Mesothelial cell of epicardium (in vitro differentiated cells): Measurements from ENCODE around the gene XCL1. TPM values are rescaled to one million over a fixed set of nuclear protein-coding genes. Genes with fewer than 3 reads are reported as not detected.
A peak's percentile ranks its signal among the peaks of the same experiment; 100 is the strongest.

Experiments
- DNase-seq, 2 experiments: peaks; one replicate each; pipeline ENCODE4 v3.0.0; 2021; ENCODE audit warnings: low spot score in 2 of 2; ENCODE audit not compliant: unreplicated experiment in 2 of 2
- H3K27ac Mint-ChIP-seq: 2 replicates; pipeline ENCODE4 v1.8.0; 2021; ENCODE audit warnings: mixed read lengths
- H3K27me3 Mint-ChIP-seq: 2 replicates; pipeline ENCODE4 v1.8.0; 2021; ENCODE audit warnings: low read depth, mixed read lengths
- H3K36me3 Mint-ChIP-seq: 2 replicates; pipeline ENCODE4 v1.8.0; 2021; ENCODE audit warnings: mixed read lengths
- H3K4me1 Mint-ChIP-seq: 2 replicates; pipeline ENCODE4 v1.8.0; 2021; ENCODE audit warnings: mixed read lengths
- H3K4me3 Mint-ChIP-seq: 2 replicates; pipeline ENCODE4 v1.8.0; 2021; ENCODE audit warnings: mild to moderate bottlenecking, moderate library complexity, mixed read lengths
- H3K9me3 Mint-ChIP-seq: 2 replicates; pipeline ENCODE4 v1.8.0; 2021; ENCODE audit warnings: mixed read lengths
- total RNA-seq: library from RNA; stranded (reverse); gene quantifications from 3 replicates; pipeline ENCODE4 v1.2.1, GENCODE V29; 2021
- TF ChIP-seq, protein P1 (sequence below): fragments of 200-600 bp; sonication (generic); IDR thresholded peaks from one replicate; pipeline ENCODE4 v1.5.0; 2021; ENCODE audit warnings: antibody characterized with exemption; ENCODE audit not compliant: unreplicated experiment

The XCL1 gene
- total RNA-seq, 1 donor from 2014 or later = 0.16 TPM

GRCh38 chr1:168614235-168614634 is 37.8 kb downstream of the XCL1 start:
- Mint-ChIP-seq H3K27ac (no peak overlapping the region), H3K4me3 (no peak overlapping the region), H3K4me1 (peaks cover 23% of the 10 kb centered on the region), H3K9me3 (no peaks in the 10 kb centered on the region), H3K27me3 (no peaks in the 10 kb centered on the region), H3K36me3 (no peaks in the 10 kb centered on the region)
- DNase-seq = no peak
- TF ChIP-seq, protein P1, sequence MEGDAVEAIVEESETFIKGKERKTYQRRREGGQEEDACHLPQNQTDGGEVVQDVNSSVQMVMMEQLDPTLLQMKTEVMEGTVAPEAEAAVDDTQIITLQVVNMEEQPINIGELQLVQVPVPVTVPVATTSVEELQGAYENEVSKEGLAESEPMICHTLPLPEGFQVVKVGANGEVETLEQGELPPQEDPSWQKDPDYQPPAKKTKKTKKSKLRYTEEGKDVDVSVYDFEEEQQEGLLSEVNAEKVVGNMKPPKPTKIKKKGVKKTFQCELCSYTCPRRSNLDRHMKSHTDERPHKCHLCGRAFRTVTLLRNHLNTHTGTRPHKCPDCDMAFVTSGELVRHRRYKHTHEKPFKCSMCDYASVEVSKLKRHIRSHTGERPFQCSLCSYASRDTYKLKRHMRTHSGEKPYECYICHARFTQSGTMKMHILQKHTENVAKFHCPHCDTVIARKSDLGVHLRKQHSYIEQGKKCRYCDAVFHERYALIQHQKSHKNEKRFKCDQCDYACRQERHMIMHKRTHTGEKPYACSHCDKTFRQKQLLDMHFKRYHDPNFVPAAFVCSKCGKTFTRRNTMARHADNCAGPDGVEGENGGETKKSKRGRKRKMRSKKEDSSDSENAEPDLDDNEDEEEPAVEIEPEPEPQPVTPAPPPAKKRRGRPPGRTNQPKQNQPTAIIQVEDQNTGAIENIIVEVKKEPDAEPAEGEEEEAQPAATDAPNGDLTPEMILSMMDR = no peak

DNA sequence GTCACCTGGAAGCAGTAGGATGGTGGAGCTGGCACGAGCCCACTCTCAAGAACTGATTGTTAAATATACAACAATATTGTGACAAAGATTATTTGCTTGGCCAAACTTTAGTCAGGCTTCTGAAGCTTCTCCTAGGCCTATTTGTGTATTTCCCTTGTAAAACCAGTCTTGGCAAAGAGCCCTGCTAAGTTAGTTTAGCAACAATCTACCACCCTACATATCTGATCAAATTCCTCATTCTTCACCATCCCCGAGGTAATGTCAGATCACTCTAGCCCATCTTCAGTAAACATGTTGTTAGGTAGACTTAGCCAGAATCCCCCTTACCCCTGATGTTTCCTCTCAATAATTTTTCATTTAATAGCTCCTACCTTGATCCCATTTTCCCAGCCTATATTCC is 39.6 kb downstream of the XCL1 start:
- Mint-ChIP-seq H3K27ac (no peak overlapping the region), H3K9me3 (no peaks in the 10 kb centered on the region), H3K27me3 (no peaks in the 10 kb centered on the region), H3K4me3 (no peak overlapping the region), H3K4me1 (peaks cover 16% of the 10 kb centered on the region), H3K36me3 (no peaks in the 10 kb centered on the region)
- TF ChIP-seq, protein P1 = no peak
- no peak for DNase-seq

GRCh38 chr1:168617974-168618750 is 41.8 kb downstream of the XCL1 start:
- peaks cover 13% of the 10 kb centered on the region for H3K4me1 Mint-ChIP-seq
- TF ChIP-seq, protein P1 = no peak
- no peak for DNase-seq
- H3K36me3 Mint-ChIP-seq = no peaks in the 10 kb centered on the region
- H3K27ac Mint-ChIP-seq = peak overlapping the region; percentile 22
- no peak overlapping the region for H3K4me3 Mint-ChIP-seq
- H3K9me3 Mint-ChIP-seq = no peaks in the 10 kb centered on the region
- no peaks in the 10 kb centered on the region for H3K27me3 Mint-ChIP-seq

GRCh38 chr1:168618886-168619285 is 42.5 kb downstream of the XCL1 start:
- Mint-ChIP-seq H3K4me3 (no peak overlapping the region), H3K27me3 (no peaks in the 10 kb centered on the region), H3K27ac (no peak overlapping the region), H3K4me1 (peaks cover 6% of the 10 kb centered on the region), H3K36me3 (no peaks in the 10 kb centered on the region), H3K9me3 (no peaks in the 10 kb centered on the region)
- TF ChIP-seq, protein P1 = no peak
- no peak for DNase-seq

GRCh38 chr1:168621356-168621755 is 45.0 kb downstream of the XCL1 start:
- Mint-ChIP-seq H3K36me3 (no peaks in the 10 kb centered on the region), H3K27me3 (no peaks in the 10 kb centered on the region), H3K27ac (peak overlapping the region; percentile 26), H3K4me3 (no peak overlapping the region), H3K4me1 (peaks cover 3% of the 10 kb centered on the region), H3K9me3 (no peaks in the 10 kb centered on the region)
- no peak for DNase-seq
- TF ChIP-seq, protein P1 = no peak
